Stimulated activated CD8-positive, alpha-beta memory T cell treated with anti-CD3 and anti-CD28 coated beads, Interleukin-7, amount 100 ng/mL, for 24 hours (primary cell): ENCODE measurements around the gene ST14.
"Not testable (repeated sequence)": the region's sequence is repeated elsewhere in the genome, so short reads cannot be mapped to it uniquely, and the experiment has no call there.

Experiments used
- DNase-seq: peaks from one replicate; pipeline ENCODE4 v3.0.0-alpha.2; 2020; ENCODE audit warnings: low read depth

Gene ST14

DNA sequence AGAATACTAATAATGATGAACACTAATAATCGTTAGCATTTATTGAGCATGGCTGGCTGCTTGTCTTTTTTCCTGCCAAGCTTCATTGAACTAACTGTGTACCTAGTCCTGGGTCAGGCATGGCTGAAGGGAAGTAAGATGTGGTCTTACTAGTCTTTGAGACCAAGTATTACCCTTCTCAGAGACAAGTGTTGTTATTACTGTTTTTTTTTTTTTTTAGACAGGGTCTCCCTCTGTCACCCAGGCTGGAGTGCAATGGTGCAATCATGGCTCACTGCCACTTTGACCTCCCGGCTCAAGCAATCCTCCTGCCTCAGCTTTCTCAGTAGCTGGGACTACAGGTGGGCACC is 4.6 kb downstream of the ST14 start:
- no peak for DNase-seq

DNA sequence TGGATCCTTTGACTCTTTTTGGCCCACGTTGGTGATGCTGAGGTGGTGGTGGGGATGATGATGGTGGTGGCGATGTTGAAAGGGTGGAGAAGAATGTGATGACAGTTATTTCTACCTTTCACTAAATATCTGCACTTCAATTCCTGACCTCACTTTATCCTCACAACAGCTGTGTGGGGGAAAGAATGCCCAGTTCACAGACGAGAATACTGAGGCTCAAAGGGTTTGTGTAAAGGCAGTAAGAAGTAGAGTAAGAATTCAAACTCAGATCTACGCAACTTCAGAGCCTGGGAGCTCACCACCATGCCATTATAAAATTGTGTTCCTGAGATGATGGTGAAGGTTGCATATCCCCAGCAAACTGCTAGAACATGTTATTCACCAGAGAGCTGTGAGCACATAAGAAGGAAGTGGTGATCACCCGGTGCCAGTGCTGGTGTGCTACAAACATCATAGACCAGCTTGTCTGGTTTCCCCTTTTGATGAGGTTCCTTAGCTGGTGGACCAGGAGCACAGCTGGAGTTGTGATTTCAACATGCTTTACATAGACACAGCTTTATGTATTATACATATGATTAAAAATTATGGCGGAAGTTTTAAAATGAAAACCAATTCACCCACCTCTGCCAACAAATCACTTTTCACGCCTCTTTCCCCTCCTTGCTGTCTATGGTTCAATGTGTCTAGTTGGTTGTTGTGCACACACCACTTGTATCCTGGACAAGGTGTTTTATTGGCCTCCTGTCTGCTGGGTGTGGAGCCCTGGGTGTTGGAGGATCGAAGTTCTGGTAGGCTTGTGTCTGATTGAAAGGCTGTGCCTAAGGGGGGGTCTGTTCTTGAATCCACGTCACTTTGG is 6.2 kb downstream of the ST14 start:
- DNase-seq, result no peak

DNA sequence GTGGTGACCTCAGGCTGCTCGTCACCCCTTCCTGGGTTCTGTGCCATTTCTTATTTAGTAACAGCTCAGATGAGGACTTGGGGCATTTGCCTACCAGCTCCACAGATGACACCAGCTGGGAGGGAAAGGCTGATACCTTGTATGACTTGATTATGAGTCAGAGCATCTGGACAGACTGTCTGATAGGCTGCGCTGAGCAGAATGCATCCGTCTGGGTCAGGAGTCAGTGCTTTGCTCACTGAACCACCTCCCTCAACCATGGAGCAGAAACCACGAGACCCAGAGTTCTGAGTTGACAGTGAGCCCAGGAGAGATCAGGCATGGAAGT is 6.8 kb downstream of the ST14 start:
- no peak for DNase-seq

DNA sequence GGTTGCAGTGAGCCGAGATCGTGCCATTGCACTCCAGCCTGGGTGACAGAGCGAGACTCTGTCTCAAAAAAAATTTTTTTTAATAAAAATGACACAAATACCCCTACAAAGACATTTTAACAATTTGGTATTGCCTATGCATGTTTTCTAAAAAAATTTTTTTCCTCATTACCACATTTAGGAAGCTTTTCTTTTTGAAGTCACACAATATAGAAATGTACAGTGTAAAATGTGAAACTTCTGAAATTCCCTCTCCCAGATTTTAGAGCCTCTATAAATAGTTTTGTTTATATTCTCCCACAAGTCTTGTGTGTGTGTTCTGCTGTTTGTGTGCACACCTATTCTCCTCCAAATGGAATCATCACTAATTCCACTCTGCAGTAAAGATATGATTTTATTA is 7.6 kb downstream of the ST14 start:
- no peak for DNase-seq

DNA sequence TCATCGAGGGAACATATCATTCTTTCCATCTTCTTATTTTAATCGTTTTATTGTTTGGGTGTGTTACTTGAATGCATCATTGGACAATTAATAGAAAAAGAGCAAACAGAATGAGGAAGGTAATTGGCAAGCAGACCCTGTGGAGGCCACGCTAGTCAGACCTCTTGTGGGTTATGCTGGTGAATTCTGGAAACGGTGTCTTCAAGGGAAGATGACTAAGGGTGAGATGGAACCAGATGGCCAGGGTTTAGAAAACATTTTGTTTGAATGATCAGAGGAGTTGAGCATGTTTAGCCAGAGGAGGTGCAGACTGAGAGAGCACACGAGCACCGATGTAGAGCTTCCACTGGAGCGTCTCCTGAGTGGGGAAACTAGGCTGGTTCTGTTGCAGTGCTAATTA is 8.5 kb downstream of the ST14 start:
- no peak for DNase-seq

DNA sequence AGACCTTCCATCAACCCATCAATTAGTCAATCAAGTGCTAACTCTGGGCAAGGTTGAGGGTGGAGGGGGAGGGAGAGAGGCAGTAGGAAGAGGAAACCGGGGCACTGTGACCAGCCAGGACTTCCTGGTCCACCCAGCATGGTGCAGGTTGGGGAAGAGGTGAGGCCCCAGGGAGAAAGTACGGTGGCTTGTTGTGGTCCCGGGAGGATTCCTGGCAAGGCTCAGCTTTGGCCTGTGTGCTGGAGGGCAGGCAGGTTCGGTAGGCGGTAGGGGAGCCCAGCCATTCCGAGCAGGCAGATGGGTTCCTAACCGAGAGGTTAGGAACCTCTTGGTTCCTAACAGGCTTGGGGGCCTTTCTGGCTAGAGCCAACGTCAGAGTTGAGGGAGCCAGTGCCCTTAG is 10.8 kb downstream of the ST14 start:
- DNase-seq, result no peak

DNA sequence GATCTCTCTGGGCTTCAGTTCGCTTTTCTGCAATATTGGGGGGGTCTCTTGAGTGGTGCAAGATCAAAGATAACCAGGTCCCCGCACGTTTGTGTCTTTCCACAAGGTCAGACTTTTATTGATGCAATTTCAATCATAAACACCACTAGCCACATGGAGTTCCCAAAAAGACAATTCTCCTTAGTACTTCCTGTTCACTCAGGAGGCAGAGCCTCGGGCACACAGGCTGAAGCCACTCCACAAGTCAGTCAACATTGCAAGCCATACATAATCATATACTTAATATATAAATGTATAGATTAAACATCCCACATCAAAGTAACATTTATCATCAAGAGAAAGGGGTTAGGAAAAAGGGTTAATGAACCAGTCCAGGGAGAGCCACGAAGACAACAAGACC is 12.0 kb downstream of the ST14 start:
- no peak for DNase-seq

DNA sequence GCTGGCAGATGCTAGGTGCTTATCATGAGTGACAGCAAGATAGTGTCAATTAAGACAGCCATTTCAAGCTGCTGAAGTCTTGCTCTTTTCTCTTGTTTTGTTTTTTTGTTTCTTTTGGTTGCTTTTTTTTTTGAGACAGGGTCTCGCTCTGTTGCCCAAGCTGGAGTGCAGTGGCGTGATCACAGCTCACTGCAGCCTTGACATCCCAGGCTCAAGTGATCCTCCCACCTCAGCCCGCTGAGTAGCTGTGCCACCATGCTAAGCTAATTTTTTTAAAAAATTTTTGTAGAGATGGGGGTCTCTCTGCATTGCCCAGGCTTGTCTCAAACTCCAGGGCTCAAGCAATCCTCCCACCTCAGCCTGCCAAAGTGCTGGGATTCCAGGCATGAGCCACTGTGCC is 12.4 kb downstream of the ST14 start:
- DNase-seq, result not testable (repeated sequence)

DNA sequence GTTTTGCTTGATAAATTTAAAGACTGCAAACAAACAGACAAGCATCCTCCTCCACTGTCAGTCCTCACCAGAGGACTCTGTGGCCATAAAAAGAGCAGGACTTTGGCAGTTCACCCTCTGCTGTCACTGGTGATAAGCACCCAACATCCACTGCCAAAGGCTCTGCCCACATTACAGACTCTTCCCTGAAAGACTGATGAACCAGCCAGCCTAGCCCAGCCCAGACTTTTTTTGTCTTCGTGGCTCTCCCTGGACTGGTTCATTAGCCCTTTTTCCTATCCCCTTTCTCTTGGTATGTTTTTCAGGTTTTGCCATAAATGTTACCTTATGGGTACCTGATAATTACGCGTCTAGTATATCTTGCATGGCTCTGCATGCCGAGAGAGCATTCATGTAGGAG is 15.1 kb downstream of the ST14 start:
- DNase-seq, result no peak

DNA sequence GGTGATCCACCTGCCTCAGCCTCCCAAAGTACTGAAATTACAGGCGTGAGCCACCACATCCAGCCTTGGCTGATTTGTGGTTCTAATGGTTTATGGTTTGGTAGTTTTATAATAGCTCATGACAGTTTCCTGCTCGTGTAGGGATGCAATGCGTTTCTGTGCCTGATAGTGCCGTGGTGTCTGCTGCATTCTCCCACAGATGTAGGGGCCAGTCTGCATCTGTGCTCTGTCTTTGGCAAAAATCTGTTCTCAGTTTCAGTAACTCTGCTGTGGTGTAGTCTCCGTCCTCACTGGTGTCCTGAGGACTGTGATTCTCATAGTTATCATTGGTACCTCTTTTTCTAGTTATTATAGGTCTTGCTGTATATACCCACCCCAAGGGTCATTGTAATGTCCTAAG is 16.3 kb downstream of the ST14 start:
- DNase-seq, result no peak

DNA sequence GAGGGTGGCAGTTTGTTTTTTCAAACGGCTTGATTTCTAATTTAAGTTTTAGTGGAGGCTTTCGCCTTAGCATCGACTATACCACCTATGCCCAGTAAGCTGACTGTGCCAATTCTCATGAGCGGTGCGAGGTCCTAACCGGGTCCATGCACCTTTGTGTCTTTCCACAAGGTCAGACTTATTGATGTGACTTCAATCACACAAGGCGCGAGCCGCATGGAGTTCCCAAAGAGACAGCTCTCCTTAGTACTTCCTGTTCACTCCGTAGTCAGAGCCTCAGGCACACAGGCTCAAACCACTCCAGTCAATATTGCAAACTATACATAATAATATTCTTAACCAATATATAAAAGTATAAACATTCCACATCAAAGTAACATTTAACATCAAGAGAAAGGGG is 18.2 kb downstream of the ST14 start:
- no peak for DNase-seq

DNA sequence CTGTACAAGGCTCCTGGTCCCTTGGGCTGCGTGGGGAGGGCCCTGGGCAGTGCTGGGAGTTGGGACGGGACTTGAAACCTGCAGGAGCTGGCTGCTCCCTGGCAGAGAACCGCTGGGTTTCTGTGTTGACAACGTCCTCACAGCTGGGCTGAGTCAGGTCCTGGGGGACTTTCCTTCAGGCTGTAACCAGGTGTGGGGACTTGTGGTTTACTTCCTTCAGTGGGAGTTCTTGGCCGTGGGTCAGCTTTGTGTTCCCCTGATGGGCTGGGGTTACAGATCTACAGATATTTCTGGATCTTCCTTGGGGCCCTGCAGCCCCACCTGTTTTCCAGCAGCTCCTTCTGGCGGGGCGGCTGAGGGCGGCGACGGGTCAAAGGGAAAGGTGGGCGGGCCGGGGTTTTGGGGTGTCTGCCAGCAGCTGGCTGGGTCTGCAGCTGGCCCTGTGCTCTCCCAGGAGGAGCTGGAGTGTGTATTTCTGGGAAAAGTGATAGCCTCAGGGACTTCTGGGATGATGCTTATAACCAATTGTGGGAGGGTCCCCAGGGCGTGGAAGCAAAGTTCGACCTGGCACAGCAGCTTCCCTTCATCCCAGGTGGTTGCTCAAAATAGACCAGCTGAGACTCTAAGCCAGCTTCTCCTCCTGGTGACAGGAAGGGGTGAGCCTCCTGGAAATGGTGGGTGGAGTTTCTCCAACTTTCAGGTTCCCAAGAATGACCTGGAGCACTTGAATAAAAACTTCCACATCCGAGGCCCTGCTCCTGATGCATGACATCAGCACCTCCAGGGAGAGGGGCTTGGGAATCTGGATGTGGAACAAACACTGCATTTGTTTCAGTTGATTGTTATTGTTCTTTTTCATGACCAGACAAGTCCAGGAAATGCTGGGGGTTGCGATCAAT is 19.1 kb downstream of the ST14 start:
- DNase-seq, result no peak

DNA sequence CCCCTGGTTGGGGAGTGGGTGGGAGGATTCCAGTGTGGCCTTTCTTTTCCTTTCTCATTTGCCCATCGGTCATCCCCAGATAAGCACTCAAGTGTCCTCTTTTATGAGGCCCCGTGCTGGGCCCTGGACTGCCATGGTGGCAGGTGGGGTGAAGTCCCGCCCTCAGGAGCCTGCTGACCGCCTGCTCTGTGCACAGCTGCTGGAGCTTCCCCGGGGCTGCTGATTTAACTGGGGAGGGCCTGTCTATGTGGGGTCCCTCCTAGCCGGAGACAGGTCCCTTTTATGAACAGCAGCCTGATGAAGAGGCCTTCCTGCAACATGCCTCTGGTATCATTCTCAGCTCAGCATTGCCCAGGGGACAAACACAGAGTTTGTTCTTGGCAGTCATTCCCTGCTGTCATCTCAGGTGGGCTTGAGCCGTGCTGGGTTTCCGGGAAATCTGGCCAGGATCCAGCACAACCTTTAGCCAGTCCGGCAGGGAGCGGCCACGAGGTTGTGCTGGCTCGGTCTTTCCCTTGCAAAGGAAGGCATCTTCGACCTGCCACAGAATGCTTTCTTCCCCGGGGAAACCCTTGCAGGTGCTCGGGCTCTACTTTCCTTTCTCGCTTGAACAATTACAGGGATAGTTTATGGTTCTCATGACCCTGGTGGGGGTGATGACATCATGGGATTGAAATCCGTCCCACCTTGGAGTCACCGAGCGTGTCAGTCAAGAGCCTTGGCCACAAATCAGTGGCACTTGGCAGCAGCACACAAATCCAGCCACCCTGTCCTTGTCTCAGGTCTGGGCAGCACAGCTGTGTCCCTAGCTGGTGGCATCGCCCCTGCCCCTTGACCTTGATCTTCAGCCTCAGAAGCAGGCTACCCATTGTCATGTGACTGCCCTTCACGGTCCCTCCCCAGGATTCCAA is 20.1 kb downstream of the ST14 start:
- no peak for DNase-seq

DNA sequence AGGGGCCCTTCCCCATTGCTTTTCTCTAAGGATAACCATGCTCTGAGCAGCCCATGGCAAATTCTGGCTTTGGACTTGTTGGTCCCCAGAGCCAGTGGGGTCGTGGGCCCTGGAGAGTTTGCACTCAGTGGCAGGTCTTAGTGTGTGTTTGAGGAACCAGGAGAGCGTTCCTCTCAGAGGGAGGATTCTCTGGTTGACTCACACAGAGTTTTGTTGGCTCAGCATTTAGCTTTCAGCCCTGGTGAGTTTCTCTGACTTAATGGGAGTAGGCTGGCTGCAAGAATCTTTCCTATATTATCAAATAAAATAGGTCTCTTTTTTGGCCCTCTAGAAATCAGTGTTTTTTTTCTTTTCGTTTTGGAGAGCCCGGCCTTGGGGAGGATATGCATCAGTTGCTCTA is 20.9 kb downstream of the ST14 start:
- DNase-seq, result no peak

DNA sequence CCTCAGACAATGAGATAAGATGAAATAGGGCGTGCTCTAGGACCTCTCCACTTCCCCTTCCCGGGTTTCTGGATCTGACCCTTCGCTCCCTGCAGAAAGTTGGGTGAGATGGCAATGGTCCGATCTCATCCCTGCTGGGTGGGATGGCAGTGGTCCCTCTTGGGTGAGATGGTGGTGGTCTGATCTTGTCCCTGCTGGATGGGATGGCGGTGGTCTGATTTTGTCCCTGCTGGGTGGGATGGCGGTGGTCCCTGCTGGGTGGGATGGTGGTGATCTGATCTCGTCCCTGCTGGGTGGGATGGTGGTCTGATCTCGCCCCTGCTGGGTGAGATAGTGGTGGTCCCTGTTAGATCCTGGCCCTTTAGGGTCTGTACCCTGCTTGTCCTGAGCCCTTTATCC is 21.3 kb downstream of the ST14 start:
- DNase-seq, result no peak

DNA sequence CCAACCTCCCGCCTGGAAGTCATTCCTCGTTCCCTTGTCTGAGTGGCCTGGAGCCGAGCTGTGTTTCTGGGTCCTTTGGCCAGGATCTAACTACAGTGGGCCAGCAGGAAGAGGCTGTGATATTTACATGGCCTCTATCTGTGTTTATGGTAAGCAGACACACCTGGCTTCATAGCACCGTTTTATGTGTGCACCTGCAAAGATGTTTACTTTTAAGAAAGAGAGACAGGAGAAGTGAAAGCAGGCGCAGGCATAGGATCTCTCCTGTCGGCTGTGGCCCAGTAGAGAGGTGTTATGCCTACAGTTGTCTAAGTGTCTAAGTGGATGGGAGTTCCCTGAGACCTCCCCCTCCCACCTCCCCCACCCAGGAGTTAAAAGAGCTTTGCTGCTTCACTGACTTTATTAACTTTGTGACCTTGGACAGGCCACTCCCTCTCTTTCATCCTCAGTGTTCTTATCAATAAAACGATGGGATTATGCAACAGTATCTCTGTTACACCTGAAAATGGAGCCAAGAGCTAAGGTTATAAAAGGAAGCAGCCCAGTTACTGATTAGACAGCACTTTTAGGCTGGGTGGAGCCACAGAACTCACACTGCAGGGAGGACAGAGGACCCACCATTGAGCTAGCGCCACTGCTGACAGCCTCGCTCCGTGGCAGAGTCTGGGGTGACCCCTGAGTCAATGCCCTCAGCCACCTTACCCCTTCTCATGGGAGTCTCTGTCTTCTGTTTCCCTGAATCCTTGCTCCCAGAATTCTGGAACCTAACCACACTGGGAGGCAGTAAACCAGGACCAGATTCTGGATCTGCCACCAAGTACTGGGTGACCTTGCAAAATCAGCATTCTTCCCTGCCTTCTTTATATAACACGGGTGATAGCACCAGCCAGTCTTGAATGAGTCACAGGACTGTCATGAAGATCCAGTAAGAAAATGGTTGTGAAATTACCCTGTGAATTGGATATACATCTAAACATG is 22.0 kb downstream of the ST14 start:
- DNase-seq, result no peak

DNA sequence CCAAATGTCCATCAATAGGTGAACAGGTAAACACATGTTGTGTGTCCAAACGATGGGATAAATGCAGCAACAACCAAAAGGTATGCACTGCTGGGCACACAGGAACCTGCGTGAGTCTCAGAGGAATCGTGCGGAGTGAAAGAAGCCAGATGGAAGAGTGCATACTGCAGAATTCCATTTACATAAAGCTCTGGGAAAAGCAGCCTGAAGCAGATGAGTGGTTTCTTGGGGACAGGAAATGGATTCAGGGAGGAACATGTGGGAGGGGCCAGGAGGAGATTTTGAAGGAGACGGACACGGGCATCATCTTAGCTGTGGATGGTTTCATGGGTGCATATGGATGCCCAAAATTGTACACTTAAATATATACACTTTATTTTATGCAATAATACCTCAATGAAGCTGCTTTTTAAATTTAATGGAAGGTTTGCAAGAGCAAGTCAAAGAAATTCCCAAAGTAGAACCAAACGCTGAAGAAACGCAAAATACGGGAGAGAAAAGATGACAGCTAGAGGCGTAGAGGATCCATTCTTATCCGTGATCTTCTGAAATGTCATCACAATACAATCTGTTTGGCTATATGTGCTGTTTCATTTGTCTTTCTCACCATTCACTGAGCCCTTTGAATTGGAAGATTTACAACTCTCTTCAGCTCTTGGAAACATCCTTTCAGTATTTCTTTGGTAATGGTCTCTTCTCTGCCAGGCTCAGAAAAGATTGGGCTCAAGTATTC is 24.5 kb downstream of the ST14 start:
- no peak for DNase-seq

DNA sequence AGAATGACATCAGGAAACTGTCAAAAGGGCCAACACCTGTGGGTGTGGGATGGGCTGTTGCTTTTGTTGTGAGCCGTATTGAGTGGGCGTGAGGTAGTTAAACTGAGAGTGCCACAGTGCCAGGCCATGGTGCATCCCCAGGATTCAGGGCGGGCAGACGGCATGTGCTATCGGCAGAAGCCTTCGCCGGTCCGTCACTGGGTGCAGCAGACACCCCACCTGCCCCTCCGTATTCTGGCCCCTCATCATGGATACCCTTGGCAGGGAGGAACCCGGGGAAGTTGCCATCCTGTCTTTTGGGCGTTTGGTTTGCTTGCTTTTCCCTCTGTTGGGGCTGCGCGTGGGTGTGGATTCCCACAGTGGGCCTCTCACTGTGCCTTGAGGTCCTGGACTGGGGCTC is 27.5 kb downstream of the ST14 start:
- no peak for DNase-seq

DNA sequence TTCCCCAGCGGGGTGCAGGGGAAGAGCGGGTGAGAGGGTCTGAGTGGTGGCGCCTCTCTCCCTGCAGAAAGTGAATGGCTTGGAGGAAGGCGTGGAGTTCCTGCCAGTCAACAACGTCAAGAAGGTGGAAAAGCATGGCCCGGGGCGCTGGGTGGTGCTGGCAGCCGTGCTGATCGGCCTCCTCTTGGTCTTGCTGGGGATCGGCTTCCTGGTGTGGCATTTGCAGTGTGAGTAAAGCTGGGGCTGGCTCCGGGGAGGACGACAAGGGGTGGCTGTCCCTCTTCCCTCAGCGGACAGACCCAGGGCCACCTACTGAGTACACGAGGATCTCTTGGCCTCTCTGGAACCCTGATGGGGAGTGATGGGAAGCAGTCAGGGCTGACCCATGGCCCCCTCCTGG is 28.5 kb downstream of the ST14 start:
- no peak for DNase-seq

DNA sequence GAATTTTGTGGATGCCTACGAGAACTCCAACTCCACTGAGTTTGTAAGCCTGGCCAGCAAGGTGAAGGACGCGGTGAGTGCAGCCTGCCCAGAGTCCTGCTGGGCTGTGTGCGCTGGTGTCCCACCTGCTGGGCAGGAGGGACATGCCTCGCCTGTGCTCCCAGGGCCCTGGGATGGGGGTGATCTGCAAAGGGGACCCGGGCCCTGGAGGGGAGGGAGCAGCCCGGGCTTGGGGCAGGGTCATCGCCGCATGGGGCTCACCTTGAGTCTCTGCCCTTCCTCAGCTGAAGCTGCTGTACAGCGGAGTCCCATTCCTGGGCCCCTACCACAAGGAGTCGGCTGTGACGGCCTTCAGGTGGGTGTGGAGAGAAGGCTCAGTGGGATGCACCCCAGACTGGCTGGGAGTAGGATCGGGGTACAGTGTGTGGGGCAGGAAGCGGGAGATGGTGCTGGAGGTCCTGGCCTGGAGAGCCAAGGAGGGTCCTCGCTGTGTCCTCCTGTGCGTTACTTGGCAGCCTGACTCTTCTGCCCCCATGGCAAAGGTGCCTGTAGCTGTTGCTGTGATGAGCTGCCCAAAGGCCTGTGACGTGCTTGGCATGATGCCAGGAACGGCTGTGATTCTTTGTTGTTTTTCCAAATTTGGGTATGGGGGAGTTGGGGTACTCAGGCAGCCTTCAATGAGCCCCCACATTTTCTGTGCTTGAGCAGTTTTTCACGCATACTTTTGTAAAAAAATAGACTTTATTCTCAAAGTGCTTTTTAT is 29.2 kb downstream of the ST14 start:
- DNase-seq, result no peak
